ENCODE measurements around the gene SASH3.

DNA sequence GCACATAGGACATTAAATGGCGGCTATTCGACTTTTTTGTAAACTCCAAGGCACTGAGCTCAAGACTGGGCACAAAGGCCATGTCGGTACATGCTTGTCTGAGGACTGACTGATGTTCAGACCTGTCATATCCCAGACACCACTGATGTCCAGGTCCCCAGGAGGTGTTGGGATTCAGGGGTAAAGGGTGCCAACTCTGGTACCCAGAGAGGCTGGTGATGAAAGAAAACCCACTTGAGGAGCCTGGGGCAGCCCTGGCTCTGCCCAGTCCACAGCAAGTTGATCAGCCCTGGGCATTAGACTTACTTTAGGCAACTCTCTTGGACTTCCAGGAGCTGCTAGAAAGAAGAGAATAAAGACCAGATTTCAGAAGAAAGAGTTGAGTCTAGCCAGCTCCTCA lies 18.7 kb downstream of the SASH3 start:
- TF ChIP-seq, protein P1, sequence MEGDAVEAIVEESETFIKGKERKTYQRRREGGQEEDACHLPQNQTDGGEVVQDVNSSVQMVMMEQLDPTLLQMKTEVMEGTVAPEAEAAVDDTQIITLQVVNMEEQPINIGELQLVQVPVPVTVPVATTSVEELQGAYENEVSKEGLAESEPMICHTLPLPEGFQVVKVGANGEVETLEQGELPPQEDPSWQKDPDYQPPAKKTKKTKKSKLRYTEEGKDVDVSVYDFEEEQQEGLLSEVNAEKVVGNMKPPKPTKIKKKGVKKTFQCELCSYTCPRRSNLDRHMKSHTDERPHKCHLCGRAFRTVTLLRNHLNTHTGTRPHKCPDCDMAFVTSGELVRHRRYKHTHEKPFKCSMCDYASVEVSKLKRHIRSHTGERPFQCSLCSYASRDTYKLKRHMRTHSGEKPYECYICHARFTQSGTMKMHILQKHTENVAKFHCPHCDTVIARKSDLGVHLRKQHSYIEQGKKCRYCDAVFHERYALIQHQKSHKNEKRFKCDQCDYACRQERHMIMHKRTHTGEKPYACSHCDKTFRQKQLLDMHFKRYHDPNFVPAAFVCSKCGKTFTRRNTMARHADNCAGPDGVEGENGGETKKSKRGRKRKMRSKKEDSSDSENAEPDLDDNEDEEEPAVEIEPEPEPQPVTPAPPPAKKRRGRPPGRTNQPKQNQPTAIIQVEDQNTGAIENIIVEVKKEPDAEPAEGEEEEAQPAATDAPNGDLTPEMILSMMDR (IDR thresholded peaks at IDR 0.05 in 2 of 3, conservative IDR thresholded peaks at IDR 0.05 in 1 of 3; ENCODE audit: borderline replicate concordance in 1 of 3, insufficient read depth in 1 of 3, low read depth in 2 of 3, low read length in 2 of 3): no peak
- TF ChIP-seq EZH2 (IDR thresholded peaks at IDR 0.05): no peak
- no peak for TF ChIP-seq ZNF274 (IDR thresholded peaks at IDR 0.05; ENCODE audit: low read depth, low read length)
- no peak for TF ChIP-seq SIN3A (IDR thresholded peaks at IDR 0.05; ENCODE audit: low read depth)
- TF ChIP-seq CEBPB (IDR thresholded peaks at IDR 0.05; ENCODE audit: low read depth): no peak
- no peak for TF ChIP-seq ELF1 (IDR thresholded peaks at IDR 0.05; ENCODE audit: borderline replicate concordance, low read depth)
- no peak for TF ChIP-seq POLR2A (IDR thresholded peaks at IDR 0.05; ENCODE audit: borderline replicate concordance, extremely low read depth, insufficient read depth, insufficient read length)
- TF ChIP-seq YY1 (IDR thresholded peaks at IDR 0.05; ENCODE audit: extremely low read depth, insufficient replicate concordance, low read depth, low read length): no peak
- TF ChIP-seq POLR2AphosphoS5 (IDR thresholded peaks at IDR 0.05; ENCODE audit: low read depth, low read length): no peak

Data from HCT116 (cell line).